Hepatocyte (in vitro differentiated cells): ENCODE results near the gene ALDH18A1. TPM values are rescaled to one million over a fixed set of nuclear protein-coding genes. Genes with fewer than 3 reads are reported as not detected.

Experiments
- DNase-seq: peaks from one replicate; pipeline ENCODE4 v3.0.0-alpha.2; 2016; ENCODE audit warnings: low spot score
- H2AFZ ChIP-seq: fragments of 200-600 bp; sonication (generic); 2 replicates; pipeline ENCODE4 v1.6.0; 2016; ENCODE audit warnings: antibody characterized with exemption, mild to moderate bottlenecking
- H3K27ac ChIP-seq: fragments of 200-600 bp; sonication (generic); 2 replicates; pipeline ENCODE4 v1.5.1; 2016; ENCODE audit warnings: mild to moderate bottlenecking
- H3K27me3 ChIP-seq: fragments of 200-600 bp; sonication (generic); 2 replicates; pipeline ENCODE4 v1.6.1; 2016
- H3K36me3 ChIP-seq: fragments of 200-600 bp; sonication (generic); replicated peaks from 2 replicates; pipeline ENCODE4 v1.5.1; 2016; ENCODE audit warnings: low read depth; ENCODE audit not compliant: insufficient read depth
- H3K4me1 ChIP-seq: fragments of 200-600 bp; sonication (generic); 2 replicates; pipeline ENCODE4 v1.5.1; 2016; ENCODE audit warnings: mild to moderate bottlenecking, moderate library complexity; ENCODE audit not compliant: insufficient read depth
- H3K4me2 ChIP-seq: fragments of 200-600 bp; sonication (generic); 2 replicates; pipeline ENCODE4 v1.6.0; 2016
- H3K4me3 ChIP-seq: fragments of 200-600 bp; sonication (generic); 2 replicates; pipeline ENCODE4 v1.5.1; 2016; ENCODE audit warnings: mild to moderate bottlenecking
- H3K79me2 ChIP-seq: fragments of 200-600 bp; sonication (generic); 2 replicates; pipeline ENCODE4 v1.6.0; 2017; ENCODE audit warnings: mild to moderate bottlenecking
- H3K9me2 ChIP-seq: fragments of 200-600 bp; sonication (generic); replicated peaks from 2 replicates; pipeline ENCODE4 v1.6.0; 2017; ENCODE audit warnings: mild to moderate bottlenecking; ENCODE audit not compliant: insufficient read depth
- H3K9me3 ChIP-seq: fragments of 200-600 bp; sonication (generic); 2 replicates; pipeline ENCODE4 v1.5.1; 2016; ENCODE audit warnings: low read depth, mild to moderate bottlenecking
- H4K20me1 ChIP-seq: fragments of 200-600 bp; sonication (generic); 2 replicates; pipeline ENCODE4 v1.6.0; 2016; ENCODE audit warnings: mild to moderate bottlenecking; ENCODE audit not compliant: insufficient read depth, poor library complexity, severe bottlenecking
- CTCF ChIP-seq: fragments of 200-600 bp; sonication (generic); IDR thresholded peaks from 2 replicates; pipeline ENCODE4 v1.5.1; 2016; ENCODE audit warnings: antibody characterized with exemption, mild to moderate bottlenecking; ENCODE audit not compliant: poor library complexity
- EZH2 ChIP-seq: fragments of 200-600 bp; sonication (generic); IDR thresholded peaks from 2 replicates; pipeline ENCODE4 v1.6.1; 2016; ENCODE audit warnings: antibody characterized with exemption, mild to moderate bottlenecking, borderline replicate concordance
- EZH2phosphoT487 ChIP-seq: fragments of 200-600 bp; sonication (generic); IDR thresholded peaks from one replicate; pipeline ENCODE4 v1.6.1; 2018; ENCODE audit warnings: antibody characterized with exemption, mild to moderate bottlenecking, low read depth, moderate library complexity; ENCODE audit not compliant: unreplicated experiment, severe bottlenecking
- WGBS: methylation state at CpG from one replicate; pipeline ENCODE4 v1.1.6; 2016; ENCODE audit warnings: low lambda C conversion rate; ENCODE audit errors: missing lambda C conversion rate; 5-methylcytosine and 5-hydroxymethylcytosine counted together
- polyA plus RNA-seq: library from polyadenylated mRNA; unstranded; fragments of >200 nt; fragmentation: Nextera tagmentation; extraction: Ambion mirVana; gene quantifications from 2 replicates; pipeline ENCODE4 v1.2.1, GENCODE V29; 2016
- total RNA-seq: library from RNA; depleted of rRNA; stranded (reverse); fragments of >200 nt; gene quantifications from 2 replicates; pipeline ENCODE4 v1.2.3, GENCODE V29; 2014

ALDH18A1 gene
- total and polyA plus RNA-seq, 2 experiments from 2014 or later, result 105 to 136 TPM

- Histone ChIP-seq H2AFZ (no peak overlapping the region), H3K27ac (no peak overlapping the region), H3K4me2 (no peak overlapping the region), H3K4me3 (no peak overlapping the region), H3K9me2 (no peaks in the 10 kb centered on the region), H3K79me2 (no peaks in the 10 kb centered on the region), H3K27me3 (no peaks in the 10 kb centered on the region), H4K20me1 (no peaks in the 10 kb centered on the region), H3K4me1 (no peaks in the 10 kb centered on the region), H3K9me3 (no peaks in the 10 kb centered on the region), H3K36me3 (no peaks in the 10 kb centered on the region)
- TF ChIP-seq EZH2phosphoT487, result no peak
- no peak for TF ChIP-seq EZH2
- no peak for TF ChIP-seq CTCF
- no peak for DNase-seq
- WGBS, result 89% methylated on average over 6 of the region's 6 CpGs
Measured at GRCh38 chr10:95573964-95574604, 82.4 kb downstream of the ALDH18A1 start.

GRCh38 chr10:95573527-95573926 is 83.0 kb downstream of the ALDH18A1 start:
- TF ChIP-seq CTCF (no peak), EZH2 (no peak), EZH2phosphoT487 (no peak)
- H3K4me3 ChIP-seq, result no peak overlapping the region
- H3K9me3 ChIP-seq, result no peaks in the 10 kb centered on the region
- no peak overlapping the region for H3K4me2 ChIP-seq
- no peaks in the 10 kb centered on the region for H4K20me1 ChIP-seq
- no peak overlapping the region for H3K27ac ChIP-seq
- H3K9me2 ChIP-seq, result no peaks in the 10 kb centered on the region
- no peaks in the 10 kb centered on the region for H3K27me3 ChIP-seq
- 87% methylated on average over 3 of the region's 3 CpGs for WGBS
- DNase-seq, result no peak
- H3K4me1 ChIP-seq, result no peaks in the 10 kb centered on the region
- no peaks in the 10 kb centered on the region for H3K36me3 ChIP-seq
- no peaks in the 10 kb centered on the region for H3K79me2 ChIP-seq
- H2AFZ ChIP-seq, result no peak overlapping the region

- TF ChIP-seq EZH2phosphoT487, result no peak
- no peak for TF ChIP-seq CTCF
- TF ChIP-seq EZH2, result no peak
- Histone ChIP-seq H3K79me2 (no peaks in the 10 kb centered on the region), H3K9me2 (no peaks in the 10 kb centered on the region), H3K9me3 (no peaks in the 10 kb centered on the region), H3K27ac (no peak overlapping the region), H3K4me1 (no peaks in the 10 kb centered on the region), H3K4me2 (no peak overlapping the region), H4K20me1 (no peaks in the 10 kb centered on the region), H3K36me3 (no peaks in the 10 kb centered on the region), H3K4me3 (no peak overlapping the region), H3K27me3 (no peaks in the 10 kb centered on the region), H2AFZ (no peak overlapping the region)
- WGBS, result 69% methylated on average over 7 of the region's 7 CpGs
- no peak for DNase-seq
Measured at GRCh38 chr10:95572131-95572820, 84.2 kb downstream of the ALDH18A1 start.
